HG03469 (cell line): ENCODE measurements around the gene AATF.

ENCODE experiments used
- ATAC-seq: cut with Tn5 transposase; IDR thresholded peaks from one replicate; pipeline ENCODE4 v1.9.1; 2021; ENCODE audit warnings: mild to moderate bottlenecking, moderate library complexity, moderate number of reproducible peaks; ENCODE audit not compliant: unreplicated experiment

The AATF gene

GRCh38 chr17:37098152-37098551 lies 149.4 kb downstream of the AATF start:
- ATAC-seq, result no peak

GRCh38 chr17:37098910-37099664 lies 150.3 kb downstream of the AATF start:
- no peak for ATAC-seq

- no peak for ATAC-seq
Observed at GRCh38 chr17:37100231-37100630, 151.5 kb downstream of the AATF start.

- no peak for ATAC-seq
Observed at GRCh38 chr17:37101306-37101705, 152.6 kb downstream of the AATF start.

DNA sequence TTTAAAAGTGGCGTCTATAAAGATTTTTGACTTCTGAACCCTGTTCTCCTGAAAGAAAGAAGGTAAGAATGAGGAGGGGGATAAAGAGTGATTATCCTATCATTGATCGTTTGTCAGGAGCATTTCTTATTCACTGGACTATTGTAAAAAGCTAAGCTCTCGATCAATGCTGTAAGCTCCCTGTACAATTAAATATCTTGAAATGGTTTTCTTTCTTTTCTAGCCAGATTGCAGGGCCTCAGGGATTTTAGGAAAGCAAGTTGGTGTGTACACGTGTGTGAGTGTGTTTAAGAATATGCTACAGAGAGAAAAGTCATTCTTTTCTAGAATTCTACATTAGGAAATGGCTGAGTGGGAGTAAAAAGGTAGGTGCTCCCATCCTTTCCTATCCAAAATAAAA lies 154.5 kb downstream of the AATF start:
- no peak for ATAC-seq

- ATAC-seq, result no peak
Observed at GRCh38 chr17:37106049-37106448, 157.3 kb downstream of the AATF start.
